GM23338 (cell line): ENCODE data around the gene FXYD5. TPM values are rescaled to one million over a fixed set of nuclear protein-coding genes. Genes with fewer than 3 reads are reported as not detected.

Source experiments
- ATAC-seq: fragments of 200-7000 bp; cut with Tn5 transposase; 3 replicates; pipeline ENCODE4 v1.9.1; 2020
- DNase-seq: peaks from one replicate; pipeline ENCODE4 v3.0.0-alpha.2; 2015; ENCODE audit warnings: low spot score
- H2AFZ ChIP-seq: fragments of 200-600 bp; sonication (generic); 2 replicates; pipeline ENCODE4 v1.8.0; 2016; ENCODE audit warnings: antibody characterized with exemption, mild to moderate bottlenecking, moderate library complexity
- H3F3A ChIP-seq: fragments of 200-600 bp; sonication (generic); replicated peaks from 2 replicates; pipeline ENCODE4 v1.8.0; 2017; ENCODE audit warnings: antibody characterized with exemption, mixed run types, low read depth
- H3K27ac ChIP-seq: fragments of 200-600 bp; sonication (generic); 2 replicates; pipeline ENCODE4 v1.6.1; 2016; ENCODE audit warnings: low read depth
- H3K27me3 ChIP-seq: fragments of 200-600 bp; sonication (generic); 2 replicates; pipeline ENCODE4 v1.8.0; 2016; ENCODE audit warnings: mild to moderate bottlenecking, mixed run types, moderate library complexity; ENCODE audit not compliant: insufficient read depth
- H3K36me3 ChIP-seq: fragments of 200-600 bp; sonication (generic); 2 replicates; pipeline ENCODE4 v1.8.0; 2016; ENCODE audit warnings: mild to moderate bottlenecking; ENCODE audit not compliant: insufficient read depth
- H3K4me1 ChIP-seq: fragments of 200-600 bp; sonication (generic); 2 replicates; pipeline ENCODE4 v1.8.0; 2016; ENCODE audit warnings: mild to moderate bottlenecking, moderate library complexity; ENCODE audit not compliant: insufficient read depth
- H3K4me2 ChIP-seq: fragments of 200-600 bp; sonication (generic); 2 replicates; pipeline ENCODE4 v1.7.1; 2017; ENCODE audit warnings: mixed run types
- H3K4me3 ChIP-seq: fragments of 200-600 bp; sonication (generic); 2 replicates; pipeline ENCODE4 v1.6.1; 2016; ENCODE audit warnings: mixed run types
- H3K79me2 ChIP-seq: fragments of 200-600 bp; sonication (generic); replicated peaks from 2 replicates; pipeline ENCODE4 v1.8.0; 2017; ENCODE audit warnings: mild to moderate bottlenecking; ENCODE audit not compliant: insufficient read depth
- H3K9me2 ChIP-seq: fragments of 200-600 bp; sonication (generic); 2 replicates; pipeline ENCODE4 v1.8.0; 2017; ENCODE audit not compliant: insufficient read depth
- H4K20me1 ChIP-seq: fragments of 200-600 bp; sonication (generic); replicated peaks from 2 replicates; pipeline ENCODE4 v1.8.0; 2017; ENCODE audit warnings: mild to moderate bottlenecking; ENCODE audit not compliant: insufficient read depth
- H3K27ac Mint-ChIP-seq: 2 replicates; pipeline ENCODE4 v1.8.0; 2020; ENCODE audit warnings: inconsistent platforms, mild to moderate bottlenecking, moderate library complexity, mixed read lengths
- H3K27me3 Mint-ChIP-seq: 3 replicates; pipeline ENCODE4 v1.8.0; 2022; ENCODE audit warnings: low read depth, mild to moderate bottlenecking, moderate library complexity, mixed read lengths, inconsistent platforms; ENCODE audit not compliant: insufficient read depth, poor library complexity
- H3K36me3 Mint-ChIP-seq: 3 replicates; pipeline ENCODE4 v1.8.0; 2021; ENCODE audit warnings: low read depth, mild to moderate bottlenecking, inconsistent platforms, moderate library complexity, mixed read lengths
- H3K4me1 Mint-ChIP-seq: 3 replicates; pipeline ENCODE4 v1.8.0; 2020; ENCODE audit warnings: mild to moderate bottlenecking, inconsistent platforms, mixed read lengths
- H3K4me3 Mint-ChIP-seq: 3 replicates; pipeline ENCODE4 v1.8.0; 2021; ENCODE audit warnings: moderate library complexity, mild to moderate bottlenecking, inconsistent platforms, mixed read lengths
- H3K9me3 Mint-ChIP-seq: 3 replicates; pipeline ENCODE4 v1.8.0; 2020; ENCODE audit warnings: moderate library complexity, mild to moderate bottlenecking, inconsistent platforms, mixed read lengths
- CREB1 ChIP-seq: fragments of 250-450 bp; sonication (Bioruptor Pico); IDR thresholded peaks from 2 replicates; pipeline ENCODE4 v1.5.0; 2020; ENCODE audit warnings: low read depth, mild to moderate bottlenecking, moderate library complexity
- ETS1 ChIP-seq: IDR thresholded peaks from 2 replicates; pipeline ENCODE4 v1.6.1; 2016; ENCODE audit warnings: antibody characterized with exemption
- EZH2 ChIP-seq: fragments of 200-600 bp; sonication (generic); IDR thresholded peaks from one replicate; pipeline ENCODE4 v1.8.0; 2017; ENCODE audit warnings: antibody characterized with exemption, mild to moderate bottlenecking, low read depth; ENCODE audit not compliant: unreplicated experiment
- EZH2phosphoT487 ChIP-seq: fragments of 200-600 bp; sonication (generic); IDR thresholded peaks from one replicate; pipeline ENCODE4 v1.8.1; 2018; ENCODE audit warnings: antibody characterized with exemption; ENCODE audit not compliant: unreplicated experiment
- JUNB ChIP-seq: IDR thresholded peaks from one replicate; pipeline ENCODE4 v1.6.1; 2016; ENCODE audit warnings: antibody characterized with exemption; ENCODE audit not compliant: unreplicated experiment
- NANOG ChIP-seq: IDR thresholded peaks from 2 replicates; pipeline ENCODE4 v1.6.1; 2016; ENCODE audit warnings: antibody characterized with exemption, borderline replicate concordance
- POLR2AphosphoS5 ChIP-seq: IDR thresholded peaks from 2 replicates; pipeline ENCODE4 v1.6.1; 2016; ENCODE audit warnings: antibody characterized with exemption, low read depth
- REST ChIP-seq: IDR thresholded peaks from one replicate; pipeline ENCODE4 v1.6.1; 2018; ENCODE audit warnings: antibody characterized with exemption; ENCODE audit not compliant: unreplicated experiment
- STAT1 ChIP-seq: IDR thresholded peaks from one replicate; pipeline ENCODE4 v1.6.1; 2016; ENCODE audit warnings: antibody characterized with exemption; ENCODE audit not compliant: unreplicated experiment
- ZNF114 ChIP-seq: fragments of 250-450 bp; sonication (Bioruptor Pico); IDR thresholded peaks from 2 replicates; pipeline ENCODE4 v1.5.0; 2020; ENCODE audit warnings: mild to moderate bottlenecking, moderate library complexity
- ZNF331 ChIP-seq: fragments of 250-450 bp; sonication (Bioruptor Pico); IDR thresholded peaks from 2 replicates; pipeline ENCODE4 v1.5.0; 2020; ENCODE audit warnings: low read depth, mild to moderate bottlenecking, moderate library complexity
- polyA plus RNA-seq: library from polyadenylated mRNA; unstranded; fragments of >200 nt; fragmentation: Nextera tagmentation; extraction: Ambion mirVana; gene quantifications from 2 replicates; pipeline ENCODE4 v1.2.1, GENCODE V29; 2016
- total RNA-seq: library from RNA; depleted of rRNA; stranded (reverse); fragments of >200 nt; shearing (Covaris generic); gene quantifications from 2 replicates; pipeline ENCODE4 v1.2.3, GENCODE V29; 2014
- TF ChIP-seq, protein P1 (sequence below), 2 experiments: fragments of 200-600 bp in 1 of 2; sonication (generic) in 1 of 2; conservative IDR thresholded peaks; 2 replicates each; pipeline versions ENCODE4 v1.5.1 to v1.6.1; 2016 to 2017; ENCODE audit warnings: antibody characterized with exemption in 2 of 2, low read depth in 2 of 2, mild to moderate bottlenecking in 2 of 2, moderate library complexity in 1 of 2
- TF ChIP-seq, protein P2 (sequence below): fragments of 250-450 bp; sonication (Bioruptor Pico); IDR thresholded peaks from 2 replicates; pipeline ENCODE4 v1.5.0; 2020; ENCODE audit warnings: mild to moderate bottlenecking, moderate library complexity

FXYD5 gene
- total and polyA plus RNA-seq, 2 experiments from 2014 or later, result 97.7 to 233 TPM

DNA sequence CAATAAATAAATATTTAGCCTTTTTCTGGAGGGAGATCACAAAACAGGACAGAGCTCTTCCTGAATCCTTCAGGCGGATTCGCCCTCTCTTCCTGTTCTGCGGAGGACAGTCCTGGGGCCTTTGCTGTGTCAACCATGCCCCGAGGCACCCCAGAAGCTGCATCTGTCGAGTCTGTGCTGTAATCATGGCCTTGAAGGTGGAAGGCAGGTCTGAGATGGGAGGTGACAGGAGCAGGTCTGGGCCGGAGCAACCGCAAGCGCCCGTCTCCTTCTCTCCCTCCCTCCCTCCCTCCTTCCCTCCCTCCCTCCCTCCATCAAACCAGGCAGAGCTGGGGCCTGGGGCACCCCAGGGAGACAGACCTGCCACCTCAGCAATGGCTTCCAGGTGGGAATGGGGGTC lies 43.6 kb upstream of the FXYD5 start:
- Histone ChIP-seq H3K79me2 (no peaks in the 10 kb centered on the region), H3K27ac (no peak overlapping the region), H3K27me3 (no peaks in the 10 kb centered on the region), H4K20me1 (no peaks in the 10 kb centered on the region), H3K9me2 (no peaks in the 10 kb centered on the region), H3K4me2 (no peak overlapping the region), H3K4me1 (peaks cover 16% of the 10 kb centered on the region), H2AFZ (no peak overlapping the region), H3F3A (no peaks in the 10 kb centered on the region), H3K4me3 (no peak overlapping the region), H3K36me3 (no peaks in the 10 kb centered on the region)
- TF ChIP-seq, protein P1, sequence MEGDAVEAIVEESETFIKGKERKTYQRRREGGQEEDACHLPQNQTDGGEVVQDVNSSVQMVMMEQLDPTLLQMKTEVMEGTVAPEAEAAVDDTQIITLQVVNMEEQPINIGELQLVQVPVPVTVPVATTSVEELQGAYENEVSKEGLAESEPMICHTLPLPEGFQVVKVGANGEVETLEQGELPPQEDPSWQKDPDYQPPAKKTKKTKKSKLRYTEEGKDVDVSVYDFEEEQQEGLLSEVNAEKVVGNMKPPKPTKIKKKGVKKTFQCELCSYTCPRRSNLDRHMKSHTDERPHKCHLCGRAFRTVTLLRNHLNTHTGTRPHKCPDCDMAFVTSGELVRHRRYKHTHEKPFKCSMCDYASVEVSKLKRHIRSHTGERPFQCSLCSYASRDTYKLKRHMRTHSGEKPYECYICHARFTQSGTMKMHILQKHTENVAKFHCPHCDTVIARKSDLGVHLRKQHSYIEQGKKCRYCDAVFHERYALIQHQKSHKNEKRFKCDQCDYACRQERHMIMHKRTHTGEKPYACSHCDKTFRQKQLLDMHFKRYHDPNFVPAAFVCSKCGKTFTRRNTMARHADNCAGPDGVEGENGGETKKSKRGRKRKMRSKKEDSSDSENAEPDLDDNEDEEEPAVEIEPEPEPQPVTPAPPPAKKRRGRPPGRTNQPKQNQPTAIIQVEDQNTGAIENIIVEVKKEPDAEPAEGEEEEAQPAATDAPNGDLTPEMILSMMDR (conservative IDR thresholded peaks at IDR 0.05; ENCODE audit: low read depth in 2 of 2), result no peak
- TF ChIP-seq JUNB (no peak), NANOG (no peak), ZNF114 (CRISPR knock-in tag) (no peak), POLR2AphosphoS5 (no peak), EZH2phosphoT487 (no peak), ETS1 (no peak), ZNF331 (CRISPR knock-in tag) (no peak), CREB1 (no peak), STAT1 (no peak), REST (no peak), EZH2 (no peak)
- TF ChIP-seq, protein P2, sequence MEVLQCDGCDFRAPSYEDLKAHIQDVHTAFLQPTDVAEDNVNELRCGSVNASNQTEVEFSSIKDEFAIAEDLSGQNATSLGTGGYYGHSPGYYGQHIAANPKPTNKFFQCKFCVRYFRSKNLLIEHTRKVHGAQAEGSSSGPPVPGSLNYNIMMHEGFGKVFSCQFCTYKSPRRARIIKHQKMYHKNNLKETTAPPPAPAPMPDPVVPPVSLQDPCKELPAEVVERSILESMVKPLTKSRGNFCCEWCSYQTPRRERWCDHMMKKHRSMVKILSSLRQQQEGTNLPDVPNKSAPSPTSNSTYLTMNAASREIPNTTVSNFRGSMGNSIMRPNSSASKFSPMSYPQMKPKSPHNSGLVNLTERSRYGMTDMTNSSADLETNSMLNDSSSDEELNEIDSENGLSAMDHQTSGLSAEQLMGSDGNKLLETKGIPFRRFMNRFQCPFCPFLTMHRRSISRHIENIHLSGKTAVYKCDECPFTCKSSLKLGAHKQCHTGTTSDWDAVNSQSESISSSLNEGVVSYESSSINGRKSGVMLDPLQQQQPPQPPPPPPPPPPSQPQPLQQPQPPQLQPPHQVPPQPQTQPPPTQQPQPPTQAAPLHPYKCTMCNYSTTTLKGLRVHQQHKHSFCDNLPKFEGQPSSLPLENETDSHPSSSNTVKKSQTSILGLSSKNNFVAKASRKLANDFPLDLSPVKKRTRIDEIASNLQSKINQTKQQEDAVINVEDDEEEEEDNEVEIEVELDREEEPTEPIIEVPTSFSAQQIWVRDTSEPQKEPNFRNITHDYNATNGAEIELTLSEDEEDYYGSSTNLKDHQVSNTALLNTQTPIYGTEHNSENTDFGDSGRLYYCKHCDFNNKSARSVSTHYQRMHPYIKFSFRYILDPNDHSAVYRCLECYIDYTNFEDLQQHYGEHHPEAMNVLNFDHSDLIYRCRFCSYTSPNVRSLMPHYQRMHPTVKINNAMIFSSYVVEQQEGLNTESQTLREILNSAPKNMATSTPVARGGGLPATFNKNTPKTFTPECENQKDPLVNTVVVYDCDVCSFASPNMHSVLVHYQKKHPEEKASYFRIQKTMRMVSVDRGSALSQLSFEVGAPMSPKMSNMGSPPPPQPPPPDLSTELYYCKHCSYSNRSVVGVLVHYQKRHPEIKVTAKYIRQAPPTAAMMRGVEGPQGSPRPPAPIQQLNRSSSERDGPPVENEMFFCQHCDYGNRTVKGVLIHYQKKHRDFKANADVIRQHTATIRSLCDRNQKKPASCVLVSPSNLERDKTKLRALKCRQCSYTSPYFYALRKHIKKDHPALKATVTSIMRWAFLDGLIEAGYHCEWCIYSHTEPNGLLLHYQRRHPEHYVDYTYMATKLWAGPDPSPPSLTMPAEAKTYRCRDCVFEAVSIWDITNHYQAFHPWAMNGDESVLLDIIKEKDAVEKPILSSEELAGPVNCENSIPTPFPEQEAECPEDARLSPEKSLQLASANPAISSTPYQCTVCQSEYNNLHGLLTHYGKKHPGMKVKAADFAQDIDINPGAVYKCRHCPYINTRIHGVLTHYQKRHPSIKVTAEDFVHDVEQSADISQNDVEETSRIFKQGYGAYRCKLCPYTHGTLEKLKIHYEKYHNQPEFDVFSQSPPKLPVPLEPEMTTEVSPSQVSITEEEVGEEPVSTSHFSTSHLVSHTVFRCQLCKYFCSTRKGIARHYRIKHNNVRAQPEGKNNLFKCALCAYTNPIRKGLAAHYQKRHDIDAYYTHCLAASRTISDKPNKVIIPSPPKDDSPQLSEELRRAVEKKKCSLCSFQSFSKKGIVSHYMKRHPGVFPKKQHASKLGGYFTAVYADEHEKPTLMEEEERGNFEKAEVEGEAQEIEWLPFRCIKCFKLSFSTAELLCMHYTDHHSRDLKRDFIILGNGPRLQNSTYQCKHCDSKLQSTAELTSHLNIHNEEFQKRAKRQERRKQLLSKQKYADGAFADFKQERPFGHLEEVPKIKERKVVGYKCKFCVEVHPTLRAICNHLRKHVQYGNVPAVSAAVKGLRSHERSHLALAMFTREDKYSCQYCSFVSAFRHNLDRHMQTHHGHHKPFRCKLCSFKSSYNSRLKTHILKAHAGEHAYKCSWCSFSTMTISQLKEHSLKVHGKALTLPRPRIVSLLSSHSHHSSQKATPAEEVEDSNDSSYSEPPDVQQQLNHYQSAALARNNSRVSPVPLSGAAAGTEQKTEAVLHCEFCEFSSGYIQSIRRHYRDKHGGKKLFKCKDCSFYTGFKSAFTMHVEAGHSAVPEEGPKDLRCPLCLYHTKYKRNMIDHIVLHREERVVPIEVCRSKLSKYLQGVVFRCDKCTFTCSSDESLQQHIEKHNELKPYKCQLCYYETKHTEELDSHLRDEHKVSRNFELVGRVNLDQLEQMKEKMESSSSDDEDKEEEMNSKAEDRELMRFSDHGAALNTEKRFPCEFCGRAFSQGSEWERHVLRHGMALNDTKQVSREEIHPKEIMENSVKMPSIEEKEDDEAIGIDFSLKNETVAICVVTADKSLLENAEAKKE (CRISPR knock-in tag), result no peak
- no peak overlapping the region for H3K4me3 Mint-ChIP-seq
- no peaks in the 10 kb centered on the region; the same call in 2 of the 3 replicates for H3K9me3 Mint-ChIP-seq
- peaks cover 10% of the 10 kb centered on the region; the same call in 1 of the 3 replicates for H3K36me3 Mint-ChIP-seq
- H3K27me3 Mint-ChIP-seq, result peaks cover 23% of the 10 kb centered on the region
- DNase-seq, result no peak
- peaks cover 32% of the 10 kb centered on the region for H3K4me1 Mint-ChIP-seq
- H3K27ac Mint-ChIP-seq, result no peak overlapping the region
- ATAC-seq, result no peak
